ENCODE data around the gene FAM131B.

FAM131B gene

DNA sequence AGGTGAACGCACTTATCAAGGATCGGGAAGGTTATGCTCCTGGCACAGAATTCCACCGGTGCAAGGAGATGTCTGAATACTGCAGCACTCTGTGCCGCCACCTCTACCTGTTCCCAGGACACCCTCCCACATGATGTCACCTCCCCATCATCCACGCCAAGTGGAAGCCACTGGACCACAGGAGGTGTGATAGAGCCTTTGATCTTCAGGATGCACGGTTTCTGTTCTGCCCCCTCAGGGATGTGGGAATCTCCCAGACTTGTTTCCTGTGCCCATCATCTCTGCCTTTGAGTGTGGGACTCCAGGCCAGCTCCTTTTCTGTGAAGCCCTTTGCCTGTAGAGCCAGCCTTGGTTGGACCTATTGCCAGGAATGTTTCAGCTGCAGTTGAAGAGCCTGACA lies 57.6 kb downstream of the FAM131B start:
- H3K27me3 Mint-ChIP-seq = no peaks in the 10 kb centered on the region
- DNase-seq (no peak), ATAC-seq (replicated peaks) (no peak)
- H3K36me3 Mint-ChIP-seq (ENCODE audit: insufficient read depth) = peaks cover 66% of the 10 kb centered on the region
- peak overlapping the region in 1 of 2 donors; percentile 52 for H3K27ac Mint-ChIP-seq
- H3K4me3 Mint-ChIP-seq = no peak overlapping the region
- peaks cover 18 to 24% of the 10 kb centered on the region in 2 donors for H3K4me1 Mint-ChIP-seq (ENCODE audit: low read depth in 2 of 2)
- H3K9me3 Mint-ChIP-seq = no peaks in the 10 kb centered on the region

DNA sequence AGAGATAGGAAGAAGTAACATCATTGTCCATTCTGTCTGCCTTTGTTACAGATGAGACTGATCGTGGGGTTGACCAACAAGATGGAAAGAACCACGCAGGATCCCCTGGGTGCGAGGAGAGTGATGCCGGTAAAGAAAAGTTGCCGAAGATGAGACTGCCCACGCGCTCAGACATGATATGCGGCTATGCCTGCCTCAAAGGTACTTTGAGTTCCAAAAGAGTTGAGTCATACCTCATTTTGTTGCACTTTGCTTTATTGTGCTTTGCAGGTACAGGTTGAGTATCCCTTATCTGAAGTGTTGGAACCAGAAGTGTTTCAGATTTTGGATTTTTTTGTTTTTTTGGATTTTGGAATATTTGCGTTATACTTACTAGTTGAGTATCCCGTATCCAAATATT lies 58.8 kb downstream of the FAM131B start:
- DNase-seq (no peak), ATAC-seq (replicated peaks) (no peak)
- no peaks in the 10 kb centered on the region for H3K27me3 Mint-ChIP-seq
- no peaks in the 10 kb centered on the region for H3K9me3 Mint-ChIP-seq
- peaks cover 76% of the 10 kb centered on the region for H3K36me3 Mint-ChIP-seq (ENCODE audit: insufficient read depth)
- no peak overlapping the region for H3K4me3 Mint-ChIP-seq
- no peak overlapping the region for H3K27ac Mint-ChIP-seq
- H3K4me1 Mint-ChIP-seq (ENCODE audit: low read depth in 2 of 2) = peaks cover 21 to 28% of the 10 kb centered on the region in 2 donors

Measured in effector memory CD8-positive, alpha-beta T cell (primary cell).